Measurements from ENCODE around the gene OR56A3. TPM values are rescaled to one million over a fixed set of nuclear protein-coding genes. Genes with fewer than 3 reads are reported as not detected.

The OR56A3 gene
- not detected for total RNA-seq
- total RNA-seq (2013): not detected

- Histone ChIP-seq H3K9me3 (ENCODE audit: control insufficient read depth, insufficient read depth, low read length) (no peaks in the 10 kb centered on the region), H3K4me3 (ENCODE audit: low read length) (no peak within 1 kb of the TSS), H3K27me3 (ENCODE audit: control insufficient read depth, insufficient read depth, low read length) (no peaks in the 10 kb centered on the region), H3K36me3 (ENCODE audit: control insufficient read depth, insufficient read depth, low read length) (no peaks in the 10 kb centered on the region), H3K4me1 (ENCODE audit: control insufficient read depth, insufficient read depth, low read length) (no peaks in the 10 kb centered on the region), H3K27ac (ENCODE audit: low read length) (no peak within 1 kb of the TSS)
- Mint-ChIP-seq H3K27ac (no peak within 1 kb of the TSS), H3K9me3 (peaks cover 2 to 4% of the 10 kb centered on the region in 2 donors), H3K27me3 (ENCODE audit: low read depth in 2 of 2) (peaks cover 0 to 36% of the 10 kb centered on the region in 2 donors), H3K36me3 (no peaks in the 10 kb centered on the region), H3K4me3 (no peak within 1 kb of the TSS), H3K4me1 (no peaks in the 10 kb centered on the region)
- no peak for DNase-seq
- no peak for ATAC-seq
- intact Hi-C loops (cut with micrococcal nuclease): no loop called here
- WGBS (ENCODE audit: insufficient coverage): 100% methylated on average over 2 of the region's 3 CpGs
- TF ChIP-seq CTCF (IDR thresholded peaks at IDR 0.05): no peak
These were observed at the start of gene OR56A3 for GRCh38 chr11:5941951-5942350. Gene OR56A3 (plus strand): TSS chr11:5942251. CDS start chr11:5947347, 5,096 bp downstream.

- no peak for TF ChIP-seq CTCF (IDR thresholded peaks at IDR 0.05)
- no peaks in the 10 kb centered on the region for H3K9me3 Mint-ChIP-seq
- H3K36me3 ChIP-seq (ENCODE audit: control insufficient read depth, insufficient read depth, low read length): no peaks in the 10 kb centered on the region
- 93% methylated on average over 3 of the region's 3 CpGs for WGBS (ENCODE audit: insufficient coverage)
- no peak within 1 kb of the TSS for H3K4me3 Mint-ChIP-seq
- no peak within 1 kb of the TSS for H3K27ac ChIP-seq (ENCODE audit: low read length)
- intact Hi-C loops (cut with micrococcal nuclease): loop anchor here (10.0 kb wide), 1 partner anchor 768 kb away; no protein-coding TSS in a partner anchor
- H3K4me3 ChIP-seq (ENCODE audit: low read length): no peak within 1 kb of the TSS
- H3K27me3 ChIP-seq (ENCODE audit: control insufficient read depth, insufficient read depth, low read length): no peaks in the 10 kb centered on the region
- no peaks in the 10 kb centered on the region for H3K4me1 Mint-ChIP-seq
- no peaks in the 10 kb centered on the region for H3K36me3 Mint-ChIP-seq
- ATAC-seq: no peak
- no peak for DNase-seq
- no peak within 1 kb of the TSS for H3K27ac Mint-ChIP-seq
- H3K4me1 ChIP-seq (ENCODE audit: control insufficient read depth, insufficient read depth, low read length): no peaks in the 10 kb centered on the region
- no peaks in the 10 kb centered on the region for H3K9me3 ChIP-seq (ENCODE audit: control insufficient read depth, insufficient read depth, low read length)
- peaks cover 8 to 11% of the 10 kb centered on the region in 2 donors for H3K27me3 Mint-ChIP-seq (ENCODE audit: low read depth in 2 of 2)
These were observed 49.1 kb upstream of the OR56A3 start, which contains the start of gene OR52E5 for GRCh38 chr11:5892908-5893307. Gene OR52E5 (plus strand): TSS chr11:5893208. CDS start chr11:5900777, 7,569 bp downstream.

DNA sequence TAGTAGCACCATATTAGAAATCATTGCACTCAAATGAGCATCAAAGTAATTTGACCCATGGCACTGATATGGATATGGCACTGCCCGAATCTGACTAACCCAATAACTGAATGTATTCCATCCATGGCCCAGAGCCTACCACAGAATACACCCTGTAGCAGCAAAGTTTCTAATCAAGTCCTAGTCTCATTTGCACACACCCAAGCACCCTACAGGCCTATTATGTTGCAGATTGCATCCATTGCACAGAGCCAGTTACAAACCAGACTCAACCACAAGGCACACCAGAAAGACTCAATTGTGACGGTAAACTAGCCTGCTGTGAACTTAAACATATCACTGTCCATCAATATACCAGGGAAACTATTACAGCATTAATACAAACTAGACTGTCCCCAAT, 42.5 kb upstream of the OR56A3 start:
- no peak overlapping the region for H3K27ac ChIP-seq (ENCODE audit: low read length)
- H3K9me3 Mint-ChIP-seq: no peaks in the 10 kb centered on the region
- no peak overlapping the region for H3K27ac Mint-ChIP-seq
- no peaks in the 10 kb centered on the region for H3K4me1 Mint-ChIP-seq
- DNase-seq: no peak
- intact Hi-C loops (cut with micrococcal nuclease): loop anchor here (10.0 kb wide), 1 partner anchor 775 kb away; no protein-coding TSS in a partner anchor
- 92% methylated on average over 2 of the region's 2 CpGs for WGBS (ENCODE audit: insufficient coverage)
- no peak overlapping the region for H3K4me3 ChIP-seq (ENCODE audit: low read length)
- no peaks in the 10 kb centered on the region for H3K4me1 ChIP-seq (ENCODE audit: control insufficient read depth, insufficient read depth, low read length)
- no peak overlapping the region for H3K4me3 Mint-ChIP-seq
- H3K27me3 Mint-ChIP-seq (ENCODE audit: low read depth in 2 of 2): peaks cover 2 to 36% of the 10 kb centered on the region in 2 donors
- H3K9me3 ChIP-seq (ENCODE audit: control insufficient read depth, insufficient read depth, low read length): no peaks in the 10 kb centered on the region
- no peak for TF ChIP-seq CTCF (IDR thresholded peaks at IDR 0.05)
- no peaks in the 10 kb centered on the region for H3K36me3 ChIP-seq (ENCODE audit: control insufficient read depth, insufficient read depth, low read length)
- no peak for ATAC-seq
- H3K36me3 Mint-ChIP-seq: no peaks in the 10 kb centered on the region
- no peaks in the 10 kb centered on the region for H3K27me3 ChIP-seq (ENCODE audit: control insufficient read depth, insufficient read depth, low read length)

DNA sequence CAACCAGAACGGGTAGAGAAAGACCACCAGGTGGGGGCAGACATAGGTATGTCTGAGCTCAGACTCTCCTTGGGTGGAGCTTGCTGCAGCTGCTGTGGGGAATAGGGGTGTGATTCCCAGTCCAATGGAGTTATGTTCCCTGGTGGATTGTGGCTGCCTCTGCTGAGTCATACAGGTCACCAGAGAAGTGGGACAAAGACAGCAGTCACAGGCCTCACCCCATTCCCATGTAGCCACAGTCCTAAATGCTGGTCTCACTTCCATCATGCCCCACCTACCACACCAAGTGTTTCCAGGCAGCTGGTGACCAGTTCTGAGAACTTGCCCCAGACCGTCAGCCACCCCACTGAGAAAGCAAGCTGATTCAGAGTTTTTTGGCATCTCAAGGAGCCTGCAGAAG, 31.5 kb upstream of the OR56A3 start:
- 84% methylated on average over 2 of the region's 2 CpGs for WGBS (ENCODE audit: insufficient coverage)
- no peak overlapping the region for H3K4me3 Mint-ChIP-seq
- no peaks in the 10 kb centered on the region for H3K4me1 ChIP-seq (ENCODE audit: control insufficient read depth, insufficient read depth, low read length)
- H3K36me3 ChIP-seq (ENCODE audit: control insufficient read depth, insufficient read depth, low read length): no peaks in the 10 kb centered on the region
- H3K4me3 ChIP-seq (ENCODE audit: low read length): no peak overlapping the region
- peaks cover 0 to 2% of the 10 kb centered on the region in 2 donors for H3K9me3 Mint-ChIP-seq
- DNase-seq (no peak), ATAC-seq (no peak)
- H3K9me3 ChIP-seq (ENCODE audit: control insufficient read depth, insufficient read depth, low read length): no peaks in the 10 kb centered on the region
- H3K27ac Mint-ChIP-seq: no peak overlapping the region
- no peak for TF ChIP-seq CTCF (IDR thresholded peaks at IDR 0.05)
- intact Hi-C loops (cut with micrococcal nuclease): no loop called here
- no peak overlapping the region for H3K27ac ChIP-seq (ENCODE audit: low read length)
- no peaks in the 10 kb centered on the region for H3K27me3 ChIP-seq (ENCODE audit: control insufficient read depth, insufficient read depth, low read length)
- H3K36me3 Mint-ChIP-seq: no peaks in the 10 kb centered on the region
- peaks cover 3 to 9% of the 10 kb centered on the region in 2 donors for H3K27me3 Mint-ChIP-seq (ENCODE audit: low read depth in 2 of 2)
- H3K4me1 Mint-ChIP-seq: no peaks in the 10 kb centered on the region

All from natural killer cell (primary cell).